NCI-H748 (cell line): ENCODE data around the gene MEGF10.

ENCODE experiments used
- DNase-seq: peaks from one replicate; lab custom pipeline; 2025; ENCODE audit not compliant: unreplicated experiment; lab: John Stamatoyannopoulos, UW

Gene MEGF10

GRCh38 chr5:127409921-127410675, 119.5 kb downstream of the MEGF10 start:
- peak; percentile 31 for DNase-seq

GRCh38 chr5:127410959-127411358, 120.4 kb downstream of the MEGF10 start:
- DNase-seq, result no peak

- no peak for DNase-seq
These were observed 120.8 kb downstream of the MEGF10 start for GRCh38 chr5:127411381-127411780.

- no peak for DNase-seq
These were observed 122.1 kb downstream of the MEGF10 start for GRCh38 chr5:127412698-127413097.

GRCh38 chr5:127415034-127415433, 124.4 kb downstream of the MEGF10 start:
- no peak for DNase-seq

GRCh38 chr5:127416906-127417305, 126.3 kb downstream of the MEGF10 start:
- no peak for DNase-seq

GRCh38 chr5:127417528-127417927, 126.9 kb downstream of the MEGF10 start:
- no peak for DNase-seq

- no peak for DNase-seq
These were observed 127.8 kb downstream of the MEGF10 start for GRCh38 chr5:127418367-127418766.

- DNase-seq, result peak; percentile 19
These were observed 128.5 kb downstream of the MEGF10 start for GRCh38 chr5:127418974-127419682.

- no peak for DNase-seq
These were observed 129.2 kb downstream of the MEGF10 start for GRCh38 chr5:127419683-127420257.

- DNase-seq, result no peak
These were observed 130.2 kb downstream of the MEGF10 start for GRCh38 chr5:127420758-127421157.

- DNase-seq, result no peak
These were observed 130.9 kb downstream of the MEGF10 start for GRCh38 chr5:127421471-127421870.

GRCh38 chr5:127423173-127423798, 132.7 kb downstream of the MEGF10 start:
- DNase-seq, result no peak

- DNase-seq, result peak; percentile 16
These were observed 134.4 kb downstream of the MEGF10 start for GRCh38 chr5:127425037-127425436.

- no peak for DNase-seq
These were observed 135.3 kb downstream of the MEGF10 start for GRCh38 chr5:127425868-127426267.

GRCh38 chr5:127426661-127427060, 136.1 kb downstream of the MEGF10 start:
- DNase-seq, result no peak

- no peak for DNase-seq
These were observed 137.7 kb downstream of the MEGF10 start for GRCh38 chr5:127428276-127428675.

GRCh38 chr5:127428748-127429147, 138.2 kb downstream of the MEGF10 start:
- DNase-seq, result peak; percentile 35

- no peak for DNase-seq
These were observed 139.3 kb downstream of the MEGF10 start for GRCh38 chr5:127429928-127430327.

- no peak for DNase-seq
These were observed 140.0 kb downstream of the MEGF10 start for GRCh38 chr5:127430627-127431026.

GRCh38 chr5:127431977-127432585, 141.5 kb downstream of the MEGF10 start:
- no peak for DNase-seq
